Effector CD8-positive, alpha-beta T cell (primary cell): ENCODE data around the gene LGR5.

ENCODE experiments used
- DNase-seq: peaks from one replicate; lab custom pipeline; 2025; lab: John Stamatoyannopoulos, UW

Gene LGR5

GRCh38 chr12:71439362-71439612 is 311 bp upstream of the LGR5 start:
- DNase-seq = no peak

DNA sequence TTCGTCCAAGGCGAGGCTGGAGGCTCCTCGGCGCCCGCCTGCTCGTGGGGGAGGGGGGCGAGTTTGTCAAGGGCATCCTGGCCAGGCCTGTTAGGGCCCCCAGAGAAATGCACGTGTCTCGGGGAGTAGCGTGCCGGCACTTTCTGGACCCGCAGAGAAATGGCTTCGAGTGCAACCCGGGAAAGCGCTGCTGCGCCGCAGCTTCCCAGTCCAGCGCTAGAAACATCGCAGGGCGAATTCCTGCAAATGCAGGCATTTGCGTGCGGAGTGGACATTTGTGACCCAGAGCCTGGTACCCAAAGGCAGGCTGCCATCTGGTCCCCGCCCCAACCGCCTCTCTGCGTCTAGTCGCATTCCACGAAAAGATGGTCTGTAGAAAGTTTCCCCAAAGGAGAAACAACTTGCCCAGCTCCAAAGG is 756 bp downstream of the LGR5 start:
- no peak for DNase-seq

DNA sequence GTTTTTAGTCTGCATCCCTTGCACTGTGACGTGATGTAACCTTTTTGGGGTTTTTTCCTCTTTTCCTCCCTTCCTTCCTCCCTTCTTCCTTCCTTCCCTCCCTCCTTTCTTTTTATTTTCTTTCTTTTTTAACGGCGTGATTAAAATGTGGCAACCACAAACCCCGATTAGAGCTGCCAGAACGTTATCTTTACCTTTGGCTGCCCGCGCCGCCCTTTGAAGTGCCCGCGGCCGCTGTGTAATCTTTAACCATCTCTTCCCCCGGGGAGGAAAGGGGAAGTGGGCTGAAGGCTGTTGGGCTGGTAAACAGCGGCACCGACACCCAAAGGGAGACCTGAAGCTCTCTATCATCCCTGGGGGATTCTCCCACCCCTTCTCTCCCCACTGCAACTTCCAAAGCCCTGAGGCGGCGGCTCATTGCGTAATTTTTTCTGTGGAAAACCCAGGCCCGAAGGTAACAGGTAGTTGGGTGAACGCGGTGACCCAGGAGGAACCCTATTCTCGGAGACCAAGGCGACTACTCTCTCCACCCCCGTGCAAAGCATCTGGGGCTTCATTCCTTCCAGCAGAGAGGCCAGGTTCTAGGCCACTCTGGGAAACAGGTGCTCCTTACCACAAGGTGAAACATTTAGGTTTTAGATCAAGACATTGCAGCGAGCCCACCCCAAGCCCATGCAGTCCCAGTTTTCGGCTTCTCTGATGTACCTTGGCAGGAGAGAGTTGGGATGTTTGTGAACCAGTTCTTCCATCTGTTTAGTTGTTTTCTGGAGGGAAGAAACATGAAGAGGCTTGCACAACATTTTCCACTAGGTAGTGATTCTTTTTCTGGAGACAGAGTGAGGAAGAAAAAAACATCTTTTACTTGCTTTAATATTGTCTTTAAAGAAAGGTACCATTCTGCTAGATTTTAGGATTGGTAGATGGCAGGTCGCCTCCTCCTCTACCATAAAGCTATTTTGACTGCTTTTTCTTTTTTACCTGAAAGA is 1.5 kb downstream of the LGR5 start:
- no peak for DNase-seq

DNA sequence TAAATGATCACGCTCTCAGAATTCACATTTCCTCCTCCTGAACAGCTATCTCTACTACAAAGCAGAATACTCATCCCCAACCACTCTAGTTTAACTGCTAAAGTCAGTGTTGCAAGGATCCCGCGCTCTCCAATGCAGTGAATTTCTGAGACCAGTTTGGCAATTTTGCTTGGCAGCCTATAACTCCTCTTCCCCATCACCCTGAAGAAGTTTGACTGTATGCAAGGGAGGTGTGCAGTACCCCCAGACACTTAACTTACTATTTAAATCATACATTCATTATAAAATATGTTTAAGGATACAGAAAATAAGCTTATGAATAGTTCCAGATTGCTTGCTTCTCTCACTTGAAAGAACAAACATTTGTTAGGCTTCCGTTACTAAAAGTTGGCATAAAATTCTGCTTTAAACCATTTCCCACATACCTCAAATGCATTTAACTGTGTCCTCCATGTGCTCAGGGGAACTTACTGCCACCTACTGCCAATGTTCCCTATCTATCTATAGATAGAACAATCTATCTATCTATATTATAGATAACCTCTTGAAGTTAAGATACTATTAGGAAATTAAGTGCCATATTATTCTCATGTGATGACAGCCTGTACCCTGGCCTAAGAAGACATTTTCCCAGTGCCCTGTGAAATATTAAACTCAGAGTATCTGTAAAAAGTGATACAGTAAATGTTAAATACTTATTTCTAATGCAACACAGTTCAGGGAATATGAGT is 2.4 kb downstream of the LGR5 start:
- DNase-seq = no peak

DNA sequence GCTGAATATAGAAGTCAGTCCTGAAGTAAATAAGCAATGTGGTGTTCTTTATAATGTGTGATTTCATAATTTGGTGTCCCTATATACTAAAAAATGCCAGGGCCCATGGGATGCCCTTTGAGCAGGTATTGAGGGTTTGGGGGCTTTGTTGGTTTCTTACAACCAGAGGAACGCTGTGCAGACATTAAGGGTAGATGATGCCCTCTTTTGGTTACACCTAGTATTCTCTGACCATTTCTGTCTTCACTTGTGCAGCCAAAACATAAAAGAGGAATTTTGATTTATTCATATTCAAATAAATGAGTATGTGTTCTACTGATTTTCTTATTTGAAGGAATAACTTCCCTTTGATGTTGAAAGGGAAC is 3.0 kb downstream of the LGR5 start:
- no peak for DNase-seq

GRCh38 chr12:71445071-71445470 is 5.5 kb downstream of the LGR5 start:
- DNase-seq = no peak

DNA sequence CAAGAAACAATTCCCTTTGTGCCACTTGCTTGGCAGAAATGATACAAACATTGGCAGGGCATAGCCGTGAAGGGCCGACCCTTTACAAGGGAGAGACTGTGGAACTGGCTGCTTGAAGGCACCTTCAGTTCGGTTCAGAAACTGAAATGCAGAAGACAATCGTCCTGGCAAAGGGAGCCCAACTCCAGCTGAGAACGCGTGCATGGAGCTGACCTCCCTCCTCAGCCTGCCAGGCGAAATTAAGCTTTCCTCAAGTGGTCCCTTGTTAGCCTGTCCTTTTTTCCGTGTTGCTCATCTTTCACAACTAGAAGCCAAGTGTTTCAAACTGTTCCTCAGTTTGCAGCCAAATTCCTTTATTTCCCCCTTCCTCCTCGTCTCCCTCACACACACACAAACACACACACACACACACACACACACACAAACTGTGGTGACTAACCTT is 8.1 kb downstream of the LGR5 start:
- no peak for DNase-seq

DNA sequence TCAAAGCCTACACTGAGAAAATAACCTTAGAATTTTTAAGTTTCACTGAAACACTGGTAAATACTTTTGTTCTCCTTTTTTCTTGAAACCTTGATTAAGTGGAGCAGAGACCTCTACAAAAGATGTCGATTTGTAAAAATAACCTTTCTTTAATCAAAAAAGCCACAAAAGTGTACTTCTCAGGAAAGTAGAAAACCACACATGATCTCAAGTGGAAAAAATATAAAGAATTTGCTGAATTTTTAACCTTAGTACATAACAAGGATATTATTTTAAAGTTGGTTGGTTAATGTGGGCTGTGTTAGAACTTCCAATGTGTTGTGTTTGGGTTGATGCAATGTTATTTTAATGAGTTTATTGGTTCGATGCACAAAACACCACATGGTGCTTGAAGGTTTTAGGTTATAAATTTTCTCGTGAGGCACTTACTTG is 8.6 kb downstream of the LGR5 start:
- no peak for DNase-seq

DNA sequence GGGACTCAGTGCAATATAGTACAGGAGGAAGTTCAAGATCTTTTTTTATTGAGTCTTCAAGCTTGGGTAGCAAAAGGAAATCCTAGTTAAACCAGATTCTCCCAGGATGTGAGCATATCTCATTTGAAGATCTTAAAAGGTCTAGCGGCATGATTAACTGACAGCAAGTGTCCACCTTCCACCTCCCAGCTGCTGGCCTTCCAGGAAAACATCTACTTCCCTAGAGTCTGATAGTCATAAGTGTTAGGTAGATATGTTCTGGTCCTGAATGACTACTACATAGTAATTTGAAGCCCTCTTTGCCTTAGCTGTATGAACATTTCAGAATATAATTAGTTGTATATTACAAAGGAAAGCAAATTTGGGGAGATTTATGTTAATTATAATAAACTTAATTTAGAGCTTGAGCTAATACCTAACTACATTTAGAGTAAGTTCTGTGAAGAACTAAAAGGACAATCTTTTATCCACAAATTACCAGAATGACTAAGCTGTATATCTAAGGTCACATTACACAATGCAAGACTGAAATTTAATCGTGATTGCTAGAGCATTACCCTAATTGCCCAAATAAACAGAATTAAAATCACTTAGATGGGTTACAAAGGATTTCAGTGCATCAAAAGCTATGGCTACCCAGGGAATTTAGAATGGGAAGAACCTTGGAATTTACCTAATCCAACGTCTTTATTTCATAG is 9.9 kb downstream of the LGR5 start:
- DNase-seq = no peak

DNA sequence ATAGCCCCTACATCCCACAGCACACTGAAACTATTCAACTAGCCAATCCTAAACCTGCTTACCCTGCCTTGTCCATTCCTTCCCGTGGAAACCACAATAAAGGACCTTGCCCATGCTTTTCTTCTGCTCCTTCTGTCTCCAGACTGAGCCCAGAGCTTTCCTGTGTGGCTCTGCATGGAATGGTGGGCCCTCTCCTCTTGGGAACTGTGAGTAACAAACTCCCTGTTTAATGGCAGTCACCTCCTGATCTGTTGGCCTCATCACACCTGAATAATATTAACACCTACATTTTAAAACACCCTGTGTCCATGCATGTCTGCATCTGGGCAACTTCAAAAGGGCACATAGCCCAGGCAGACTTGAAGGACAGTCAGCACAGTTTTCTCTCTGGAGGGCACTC is 12.4 kb downstream of the LGR5 start:
- no peak for DNase-seq

GRCh38 chr12:71455028-71455737 is 15.6 kb downstream of the LGR5 start:
- no peak for DNase-seq

DNA sequence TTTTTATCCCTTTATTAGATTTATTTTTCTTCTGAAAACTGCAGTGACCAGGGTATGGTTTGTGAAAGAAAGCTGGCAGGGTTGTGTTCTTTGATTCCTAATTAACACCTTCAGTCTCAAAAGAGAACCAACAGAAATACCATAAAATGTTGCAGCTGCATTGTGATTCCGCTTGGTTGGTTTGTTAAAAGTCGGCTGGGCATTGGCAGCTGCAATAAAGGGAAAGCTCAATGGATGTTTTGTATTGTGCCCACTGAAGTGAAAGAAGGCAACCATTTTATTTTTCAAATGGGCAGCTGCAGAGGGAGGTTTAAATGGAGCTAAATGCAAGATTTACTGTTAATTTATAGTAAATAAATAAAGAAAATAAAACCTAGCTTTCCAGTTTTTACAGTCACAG is 16.7 kb downstream of the LGR5 start:
- no peak for DNase-seq

DNA sequence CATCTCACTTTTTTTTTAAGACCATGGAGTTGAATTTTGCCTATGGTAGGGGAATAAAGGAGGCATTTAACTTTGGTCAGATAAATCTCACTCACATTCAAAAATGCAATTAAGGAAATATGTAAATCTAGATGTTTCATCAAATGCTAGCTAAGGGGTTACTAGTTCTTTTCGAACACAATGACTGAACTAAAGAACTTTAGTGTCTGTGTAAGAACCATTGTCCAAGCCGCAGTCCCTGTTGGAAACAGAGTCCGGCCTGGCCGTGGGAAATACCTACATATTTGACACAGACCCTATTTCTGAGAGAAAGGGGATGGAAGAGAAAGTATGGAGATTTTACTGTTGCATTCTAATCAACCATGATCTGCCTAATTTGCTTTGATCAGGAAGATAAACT is 17.4 kb downstream of the LGR5 start:
- DNase-seq = no peak

DNA sequence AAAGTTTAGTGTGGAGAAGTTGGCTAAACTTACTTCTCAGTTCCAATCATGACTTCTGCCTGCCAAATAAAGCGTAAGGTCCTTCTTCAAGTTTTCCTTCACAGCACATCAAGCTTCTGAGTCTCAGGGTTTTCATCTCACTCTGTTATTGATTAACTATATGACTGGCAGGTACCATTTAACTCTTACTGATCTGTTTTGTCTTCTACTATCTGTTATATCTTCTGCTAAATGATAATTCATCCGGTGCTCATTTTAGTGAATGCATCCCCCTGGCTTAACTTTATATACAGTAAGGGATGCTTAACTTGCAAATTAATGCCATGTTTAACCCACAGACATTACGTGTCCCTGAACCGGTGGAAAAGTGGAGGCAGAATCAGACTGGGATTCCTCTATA is 20.7 kb downstream of the LGR5 start:
- no peak for DNase-seq

GRCh38 chr12:71460850-71461609 is 21.4 kb downstream of the LGR5 start:
- DNase-seq = no peak

- no peak for DNase-seq
These were observed 22.3 kb downstream of the LGR5 start for GRCh38 chr12:71461787-71462328.

GRCh38 chr12:71465796-71466195 is 26.2 kb downstream of the LGR5 start:
- no peak for DNase-seq

DNA sequence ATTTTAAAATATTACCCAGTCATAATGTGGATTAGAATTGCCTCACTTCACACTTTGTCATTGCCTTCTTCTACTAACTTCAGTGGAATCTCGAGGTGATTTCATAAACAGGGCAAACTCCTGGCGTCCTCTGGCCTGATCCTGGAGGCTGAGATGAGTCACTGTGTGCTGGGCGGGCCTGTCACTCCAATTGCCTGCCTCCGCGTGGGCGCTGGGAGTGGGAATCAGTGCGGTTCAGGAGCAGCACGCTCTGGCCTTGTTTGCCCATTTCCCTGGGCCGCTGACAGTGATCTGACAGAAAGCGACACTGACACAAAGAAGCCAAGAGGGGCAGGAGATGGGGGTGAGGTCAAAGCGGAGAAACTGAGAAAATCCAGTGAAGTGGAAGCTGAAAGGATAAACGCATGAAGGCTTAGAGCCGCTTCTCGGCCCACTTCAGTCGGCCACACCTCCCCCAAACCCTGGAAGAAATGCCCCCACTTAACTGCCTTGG is 29.7 kb downstream of the LGR5 start:
- no peak for DNase-seq

GRCh38 chr12:71472441-71472911 is 32.9 kb downstream of the LGR5 start:
- DNase-seq = no peak

DNA sequence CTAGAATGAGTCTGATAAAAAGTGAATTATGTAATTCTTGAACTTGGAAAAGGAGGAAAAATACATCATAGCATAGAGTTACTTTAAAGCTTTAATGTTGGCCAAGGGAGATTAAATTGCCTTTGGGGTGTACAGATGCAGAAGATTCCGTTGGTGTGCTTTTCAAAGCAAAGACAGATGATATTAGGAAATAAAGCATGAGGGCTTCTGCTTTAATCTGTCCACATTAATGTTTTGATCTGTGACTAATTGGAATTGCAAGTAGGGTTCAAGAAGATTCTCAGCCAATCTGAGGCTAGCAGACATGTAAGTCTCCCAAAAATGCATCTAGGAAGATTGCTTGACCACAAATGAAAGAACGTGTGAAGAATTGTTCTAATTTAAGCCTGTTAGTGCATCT is 35.2 kb downstream of the LGR5 start:
- DNase-seq = no peak

DNA sequence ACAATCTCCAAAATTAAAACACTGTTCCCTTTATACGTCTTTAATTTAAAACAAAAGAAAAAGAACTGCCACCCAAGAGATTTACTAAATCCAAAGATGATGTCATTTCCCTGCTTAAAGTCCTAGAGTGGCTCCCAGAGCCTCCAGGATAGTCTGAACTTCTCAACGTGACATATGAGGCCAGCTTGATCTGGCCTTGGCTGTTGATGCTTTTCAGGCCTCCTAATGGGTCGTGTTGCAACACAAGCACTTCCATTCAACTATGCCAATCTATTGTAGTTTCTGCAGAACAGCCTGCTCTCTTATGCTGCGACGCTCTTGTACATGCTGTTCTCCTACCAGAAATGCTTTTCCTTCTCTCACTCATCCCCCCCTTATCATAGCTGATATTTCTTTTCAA is 35.7 kb downstream of the LGR5 start:
- no peak for DNase-seq
